Adrenal gland (tissue), 19 donors: ENCODE results near the gene MRPL54. TPM values are rescaled to one million over a fixed set of nuclear protein-coding genes. Genes with fewer than 3 reads are reported as not detected.

Experiments
- DNase-seq, 7 donors: peaks; one replicate each; pipeline ENCODE4 v3.0.0-alpha.2; 2019 to 2020
- H3K27ac ChIP-seq, 5 donors: fragments of 200-600 bp; sonication (generic) in 4 of 5; 1 replicate in 3 of 5; 2 replicates in 2 of 5; pipeline versions ENCODE4 v1.5.1 to v1.8.0; 2016 to 2020; ENCODE audit warnings: mild to moderate bottlenecking in 1 of 5
- H3K27me3 ChIP-seq: fragments of 200-600 bp; 2 replicates; pipeline ENCODE4 v1.8.0; 2021
- H3K36me3 ChIP-seq, 2 donors: fragments of 200-600 bp; replicated peaks in 1 of 2; 1 replicate in 1 of 2; 2 replicates in 1 of 2; pipeline versions ENCODE4 v1.5.1 to v1.8.0; 2018 to 2022
- H3K4me1 ChIP-seq, 2 donors: fragments of 200-600 bp; replicated peaks in 1 of 2; 1 replicate in 1 of 2; 2 replicates in 1 of 2; pipeline versions ENCODE4 v1.5.1 to v1.8.0; 2018 to 2021
- H3K4me3 ChIP-seq, 4 donors: fragments of 200-600 bp; sonication (generic) in 3 of 4; one replicate each; pipeline ENCODE4 v1.5.1; 2016 to 2018
- H3K9me3 ChIP-seq, 3 donors: fragments of 200-600 bp; sonication (generic) in 1 of 3; replicated peaks in 1 of 3; 1 replicate in 2 of 3; 2 replicates in 1 of 3; pipeline versions ENCODE4 v1.5.1 to v1.8.0; 2016 to 2021
- CTCF ChIP-seq, 6 experiments: fragments of 450-650 bp in 4 of 6; fragments of 200-600 bp in 2 of 6; sonication (generic) in 1 of 6; IDR thresholded peaks; 1 replicate in 5 of 6; 2 replicates in 1 of 6; pipeline versions ENCODE4 v1.5.1 to v1.8.0; 2016 to 2021; ENCODE audit warnings: antibody characterized with exemption in 6 of 6, mild to moderate bottlenecking in 2 of 6, moderate library complexity in 1 of 6
- POLR2A ChIP-seq, 2 donors: fragments of 450-650 bp; IDR thresholded peaks; one replicate each; pipeline ENCODE4 v1.6.1; 2017; ENCODE audit warnings: antibody characterized with exemption in 2 of 2, mild to moderate bottlenecking in 2 of 2, moderate library complexity in 1 of 2
- WGBS, 4 donors: extraction: QIAGEN DNeasy Blood & Tissue Kit in 2 of 4; methylation state at CpG; one replicate each; pipeline versions ENCODE4 v1.1.5 to v1.1.7; 2013 to 2017; 5-methylcytosine and 5-hydroxymethylcytosine counted together
- intact Hi-C, 2 donors: fragments of 100-400 bp; cut with DNase I; formaldehyde crosslinking; loops; one replicate each; pipeline versions ENCODE4 v1.14.1 to v1.15.0; 2022 to 2023
- long read RNA-seq, 10 donors: library from polyadenylated mRNA in 3 of 10; unstranded in 2 of 10; stranded (forward) in 1 of 10; transcript quantifications; one replicate each; pipeline ENCODE4 v2.0.0 and lab custom pipeline, GENCODE V29; 2021 to 2026
- polyA plus RNA-seq, 3 donors: library from polyadenylated mRNA; stranded (reverse); fragments of 200-250 nt in 2 of 3; fragments of 350-450 nt in 1 of 3; fragmentation: Illumina TruSeq in 1 of 3; extraction: RNeasy Lipid Tissue Mini Kit (QIAGEN cat#74804) in 1 of 3; gene quantifications; one replicate each; pipeline ENCODE4 v1.2.3, GENCODE V29; 2013 to 2014
- total RNA-seq, 9 donors: library from RNA; depleted of rRNA in 4 of 9; stranded (reverse); fragments of >200 nt in 4 of 9; fragments of 120-200 nt in 1 of 9; fragmentation: NEBNext Ultra II Directional in 1 of 9; extraction: Animal tissue kit (Norgen Biotek cat#: 25700) in 1 of 9; gene quantifications; one replicate each; pipeline versions ENCODE4 v1.1.0 to v1.2.4, GENCODE V29; 2013 to 2023
- donor health status: healthy with polysubstance abuse.
- donor health status: Bipolar disorder and iron deficiency.
- donor health status: DM: yes; HTN: yes; CAD: no.
- donor health status: DM: no; HTN: no; CAD: no.
- donor health status: DM: no; HTN: no; CAD: no.
- donor health status: DM: yes; HTN: yes; CAD: no.

MRPL54 gene
- total RNA-seq (100 to 1,000 TPM in 7 of 9 donors, 10 to 100 TPM in 2; 83.2 to 229 (median 107) TPM), polyA plus RNA-seq (100 to 1,000 TPM in 1 of 3 donors, 10 to 100 TPM in 2; 60.2 to 172 (median 100.0) TPM)
- long read RNA-seq, donor 1, transcript MRPL54-201 (3 exons, 626 nt), result major isoform, 68 of 73 reads
- long read RNA-seq, donor 1, partial matches to known transcripts, result 5 of 73 reads
- long read RNA-seq, donor 1, other reads (novel, unspliced or antisense), result 0 of 73 reads
- long read RNA-seq, donor 2, transcript MRPL54-201 (3 exons, 626 nt), result major isoform, 27 of 27 reads
- long read RNA-seq, donor 2, partial matches to known transcripts, result 0 of 27 reads
- long read RNA-seq, donor 2, other reads (novel, unspliced or antisense), result 0 of 27 reads
- long read RNA-seq, donor 3, transcript MRPL54-201 (3 exons, 626 nt), result major isoform, 26 of 26 reads
- long read RNA-seq, donor 3, partial matches to known transcripts, result 0 of 26 reads
- long read RNA-seq, donor 3, other reads (novel, unspliced or antisense), result 0 of 26 reads
- long read RNA-seq, donor 4, transcript MRPL54-201 (3 exons, 626 nt), result major isoform, 74 of 74 reads
- long read RNA-seq, donor 4, partial matches to known transcripts, result 0 of 74 reads
- long read RNA-seq, donor 4, other reads (novel, unspliced or antisense), result 0 of 74 reads
- long read RNA-seq, donor 5, transcript MRPL54-201 (3 exons, 626 nt), result major isoform, 46 of 50 reads
- long read RNA-seq, donor 5, partial matches to known transcripts, result 4 of 50 reads
- long read RNA-seq, donor 5, other reads (novel, unspliced or antisense), result 0 of 50 reads
- long read RNA-seq, donor 6, transcript MRPL54-201 (3 exons, 626 nt), result major isoform, 38 of 39 reads
- long read RNA-seq, donor 6, partial matches to known transcripts, result 1 of 39 reads
- long read RNA-seq, donor 6, other reads (novel, unspliced or antisense), result 0 of 39 reads
- long read RNA-seq, donor 7, transcript MRPL54-201 (3 exons, 626 nt), result major isoform, 25 of 25 reads
- long read RNA-seq, donor 7, partial matches to known transcripts, result 0 of 25 reads
- long read RNA-seq, donor 7, other reads (novel, unspliced or antisense), result 0 of 25 reads
- long read RNA-seq, donor 8, transcript MRPL54-201 (3 exons, 626 nt), result major isoform, 66 of 73 reads
- long read RNA-seq, donor 8, partial matches to known transcripts, result 7 of 73 reads
- long read RNA-seq, donor 8, other reads (novel, unspliced or antisense), result 0 of 73 reads
- long read RNA-seq, donor 9, transcript MRPL54-201 (3 exons, 626 nt), result major isoform, 34 of 34 reads
- long read RNA-seq, donor 9, partial matches to known transcripts, result 0 of 34 reads
- long read RNA-seq, donor 9, other reads (novel, unspliced or antisense), result 0 of 34 reads
- long read RNA-seq, donor 10, transcript MRPL54-201 (3 exons, 626 nt), result major isoform, 19 of 19 reads
- long read RNA-seq, donor 10, partial matches to known transcripts, result 0 of 19 reads
- long read RNA-seq, donor 10, other reads (novel, unspliced or antisense), result 0 of 19 reads

DNA sequence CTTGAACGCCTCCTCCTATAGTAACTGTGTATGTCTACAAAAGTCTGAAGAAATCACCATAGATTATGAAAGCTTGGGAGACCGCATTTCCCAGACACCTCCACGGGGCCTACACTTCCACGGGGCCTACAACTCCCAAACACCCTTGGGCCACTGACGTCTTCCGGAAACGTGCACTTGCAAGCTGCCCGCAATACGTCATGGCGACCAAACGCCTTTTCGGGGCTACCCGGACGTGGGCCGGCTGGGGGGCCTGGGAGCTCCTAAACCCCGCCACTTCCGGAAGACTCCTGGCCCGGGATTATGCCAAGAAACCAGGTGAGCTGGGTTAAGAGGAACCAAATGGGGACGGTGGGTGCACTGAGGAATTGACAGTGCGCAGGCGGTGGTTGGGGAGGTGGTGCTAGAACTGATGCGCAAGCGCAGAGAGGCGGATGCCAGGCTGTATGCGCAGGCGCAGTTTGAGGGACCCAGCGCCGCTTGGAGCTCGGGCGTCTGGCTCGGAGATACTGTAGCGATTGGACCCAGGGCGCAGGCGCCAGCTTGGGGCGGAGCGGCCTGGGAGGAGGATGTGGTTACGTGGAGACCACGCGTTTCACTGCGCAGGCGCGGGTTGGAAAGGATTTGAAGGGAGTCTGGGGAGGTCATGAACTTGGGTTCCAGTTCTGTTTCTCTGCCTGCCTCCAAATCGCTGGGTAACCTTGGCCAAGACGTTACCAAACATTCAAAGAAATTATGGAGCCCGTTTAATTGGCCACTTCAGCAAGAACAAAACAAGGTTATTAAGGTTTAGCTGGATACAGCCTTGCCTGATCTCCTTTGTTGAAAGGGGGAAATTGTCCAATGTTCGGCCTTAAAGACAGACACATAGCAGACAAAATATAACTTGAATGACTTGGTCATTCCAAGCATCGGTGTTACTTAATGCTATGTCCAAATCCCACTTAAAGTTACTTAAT, at the start of gene MRPL54:
Gene MRPL54, plus strand, starts transcription at position 182 of the 959 bp plus-strand sequence. Its CDS starts 19 bp downstream, at position 201.
- Histone ChIP-seq H3K36me3 (peaks cover 0 to 34% of the 10 kb centered on the region in 2 donors), H3K27me3 (no peaks in the 10 kb centered on the region), H3K4me1 (peaks cover 13 to 28% of the 10 kb centered on the region in 2 donors), H3K27ac (peak within 1 kb of the TSS; percentile 95 to 99 (median 99)), H3K4me3 (peak within 1 kb of the TSS; percentile 43 to 98 (median 92)), H3K9me3 (no peaks in the 10 kb centered on the region)
- peak; percentile 85 to 87 for TF ChIP-seq POLR2A (IDR thresholded peaks at IDR 0.05)
- no peak for TF ChIP-seq CTCF (IDR thresholded peaks at IDR 0.05)
- peak; percentile 99 to 100 (median 99) for DNase-seq
- WGBS, 4 donors, result 3 to 6% (median 3%) methylated on average over 19 to 47 of the region's 47 CpGs
- intact Hi-C loops, result no loop called here

DNA sequence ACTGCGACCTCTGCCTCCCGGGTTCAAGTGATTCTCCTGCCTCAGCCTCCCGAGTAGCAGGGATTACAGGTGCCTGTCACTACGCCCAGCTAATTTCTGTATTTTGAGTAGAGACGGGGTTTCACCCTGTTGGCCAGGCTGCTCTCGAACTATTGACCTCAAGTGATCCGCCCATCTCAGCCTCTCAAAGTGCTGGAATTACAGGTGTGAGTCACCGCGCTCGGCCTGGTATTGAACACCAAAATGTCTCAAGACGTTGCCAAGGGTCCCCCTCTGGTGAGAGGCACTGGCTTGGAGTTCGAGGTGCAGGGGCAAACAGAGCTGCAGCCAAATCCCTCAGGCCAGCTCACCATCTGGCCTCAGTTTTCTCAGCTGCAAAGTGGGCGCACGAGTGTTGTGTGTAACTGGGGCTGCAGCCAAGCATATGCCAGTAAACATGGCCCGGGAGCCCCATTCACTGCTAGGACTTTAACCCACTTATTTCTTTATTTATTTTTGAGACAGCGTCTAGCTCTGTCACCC, 46.3 kb upstream of the MRPL54 start:
- 71 to 80% (median 74%) methylated on average over 3 to 16 of the region's 16 CpGs for WGBS, 4 donors
- Histone ChIP-seq H3K9me3 (no peaks in the 10 kb centered on the region), H3K36me3 (no peaks in the 10 kb centered on the region), H3K27ac (no peak overlapping the region), H3K4me1 (peaks cover 0 to 2% of the 10 kb centered on the region in 2 donors), H3K27me3 (peaks cover 21% of the 10 kb centered on the region), H3K4me3 (no peak overlapping the region)
- intact Hi-C loops, result no loop called here
- no peak for DNase-seq
- TF ChIP-seq CTCF (IDR thresholded peaks at IDR 0.05) (no peak), POLR2A (IDR thresholded peaks at IDR 0.05) (no peak)

DNA sequence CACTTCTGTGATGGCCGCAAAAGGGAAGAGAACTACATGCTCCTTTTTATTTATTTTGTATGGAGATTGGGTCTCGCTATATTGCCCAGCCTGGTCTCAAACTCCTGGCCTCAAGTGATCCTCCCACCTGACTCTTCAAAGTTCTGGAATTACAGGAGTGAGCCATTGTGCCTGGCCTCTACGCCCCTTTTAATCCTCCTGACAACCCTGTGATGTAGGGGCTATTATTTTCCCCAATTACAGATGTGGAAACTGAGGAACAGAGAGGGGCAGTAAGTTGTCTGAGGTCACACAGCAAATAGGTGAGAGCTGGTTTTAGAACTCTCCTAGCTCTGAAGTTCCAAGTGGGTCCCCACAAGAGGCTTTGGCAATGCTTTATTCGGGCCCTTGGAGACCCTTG, 42.6 kb upstream of the MRPL54 start:
- H3K4me3 ChIP-seq, result no peak overlapping the region
- DNase-seq, result no peak
- peaks cover 0 to 9% of the 10 kb centered on the region in 2 donors for H3K4me1 ChIP-seq
- WGBS, 4 donors, result 73 to 88% (median 81%) methylated on average over 4 of the region's 4 CpGs
- H3K9me3 ChIP-seq, result no peaks in the 10 kb centered on the region
- H3K27me3 ChIP-seq, result peaks cover 36% of the 10 kb centered on the region
- no peaks in the 10 kb centered on the region for H3K36me3 ChIP-seq
- no peak for TF ChIP-seq CTCF (IDR thresholded peaks at IDR 0.05)
- no peak for TF ChIP-seq POLR2A (IDR thresholded peaks at IDR 0.05)
- no peak overlapping the region for H3K27ac ChIP-seq
- intact Hi-C loops, result no loop called here
